Stomach smooth muscle (tissue), 2 donors: Measurements from ENCODE around the gene GLUL.
"Not testable (repeated sequence)": the region's sequence is repeated elsewhere in the genome, so short reads cannot be mapped to it uniquely, and the experiment has no call there.

Source experiments
- H3K27ac ChIP-seq: one replicate; pipeline ENCODE4 v1.7.0; 2013; ENCODE audit warnings: mild to moderate bottlenecking, low read length, inconsistent platforms
- H3K27me3 ChIP-seq, 2 donors: one replicate each; pipeline ENCODE4 v1.7.0; 2013; ENCODE audit warnings: low read length in 2 of 2; ENCODE audit not compliant: insufficient read depth in 2 of 2, control insufficient read depth in 1 of 2
- H3K36me3 ChIP-seq, 2 donors: one replicate each; pipeline ENCODE4 v1.7.0; 2013; ENCODE audit warnings: low read length in 2 of 2; ENCODE audit not compliant: control insufficient read depth in 2 of 2, insufficient read depth in 2 of 2
- H3K4me1 ChIP-seq: one replicate; pipeline ENCODE4 v1.7.0; 2013; ENCODE audit warnings: low read length; ENCODE audit not compliant: control insufficient read depth, insufficient read depth
- H3K4me3 ChIP-seq, 2 donors: one replicate each; pipeline ENCODE4 v1.7.0; 2013; ENCODE audit warnings: low read length in 2 of 2
- H3K9ac ChIP-seq, 2 donors: one replicate each; pipeline ENCODE4 v1.7.0; 2013; ENCODE audit warnings: low read length in 2 of 2, mild to moderate bottlenecking in 1 of 2
- H3K9me3 ChIP-seq, 2 donors: one replicate each; pipeline ENCODE4 v1.7.0; 2013; ENCODE audit warnings: low read length in 2 of 2; ENCODE audit not compliant: control insufficient read depth in 2 of 2
- donor health status: healthy.
- donor health status: Pancreatic carcinoma.

GLUL gene

GRCh38 chr1:182383934-182384333, 7.7 kb downstream of the GLUL start:
- Histone ChIP-seq H3K4me3 (no peak overlapping the region), H3K27me3 (no peaks in the 10 kb centered on the region), H3K9ac (no peak overlapping the region), H3K9me3 (no peaks in the 10 kb centered on the region), H3K27ac (no peak overlapping the region), H3K4me1 (peaks cover 5% of the 10 kb centered on the region), H3K36me3 (peaks cover 57% of the 10 kb centered on the region in 2 donors)

GRCh38 chr1:182383037-182383661, 8.4 kb downstream of the GLUL start:
- no peak overlapping the region for H3K4me3 ChIP-seq
- H3K4me1 ChIP-seq, result no peaks in the 10 kb centered on the region
- peaks cover 51 to 57% of the 10 kb centered on the region in 2 donors for H3K36me3 ChIP-seq
- H3K27me3 ChIP-seq, result no peaks in the 10 kb centered on the region
- H3K27ac ChIP-seq, result no peak overlapping the region
- no peaks in the 10 kb centered on the region for H3K9me3 ChIP-seq
- H3K9ac ChIP-seq, result no peak overlapping the region

GRCh38 chr1:182381962-182382819, 9.4 kb downstream of the GLUL start:
- no peaks in the 10 kb centered on the region for H3K4me1 ChIP-seq
- no peak overlapping the region for H3K9ac ChIP-seq
- H3K27me3 ChIP-seq, result no peaks in the 10 kb centered on the region
- no peak overlapping the region for H3K27ac ChIP-seq
- no peak overlapping the region for H3K4me3 ChIP-seq
- no peaks in the 10 kb centered on the region for H3K9me3 ChIP-seq
- H3K36me3 ChIP-seq, result peaks cover 43 to 48% of the 10 kb centered on the region in 2 donors

- no peak overlapping the region for H3K27ac ChIP-seq
- H3K9ac ChIP-seq, result no peak overlapping the region
- no peaks in the 10 kb centered on the region for H3K9me3 ChIP-seq
- H3K36me3 ChIP-seq, result peaks cover 23 to 28% of the 10 kb centered on the region in 2 donors
- H3K27me3 ChIP-seq, result no peaks in the 10 kb centered on the region
- no peaks in the 10 kb centered on the region for H3K4me1 ChIP-seq
- no peak overlapping the region for H3K4me3 ChIP-seq
Measured at GRCh38 chr1:182380199-182380598, 11.4 kb downstream of the GLUL start.

GRCh38 chr1:182379781-182380180, 11.8 kb downstream of the GLUL start:
- not testable (repeated sequence) for H3K27ac ChIP-seq, H3K4me3 ChIP-seq, H3K4me1 ChIP-seq, H3K27me3 ChIP-seq, H3K9ac ChIP-seq, H3K9me3 ChIP-seq
- H3K36me3 ChIP-seq, result peaks cover 20 to 25% of the 10 kb centered on the region in 2 donors

GRCh38 chr1:182376936-182377574, 14.5 kb downstream of the GLUL start:
- H3K27me3 ChIP-seq, result no peaks in the 10 kb centered on the region
- H3K36me3 ChIP-seq, result peaks cover under 1 to 3% of the 10 kb centered on the region in 2 donors
- H3K9ac ChIP-seq, result no peak overlapping the region
- H3K4me1 ChIP-seq, result peaks cover 6% of the 10 kb centered on the region
- H3K27ac ChIP-seq, result no peak overlapping the region
- H3K9me3 ChIP-seq, result no peaks in the 10 kb centered on the region
- no peak overlapping the region for H3K4me3 ChIP-seq

- Histone ChIP-seq H3K9ac (no peak overlapping the region), H3K27ac (no peak overlapping the region), H3K9me3 (no peaks in the 10 kb centered on the region)
Measured at GRCh38 chr1:182374101-182374834, 17.3 kb downstream of the GLUL start.

GRCh38 chr1:182370532-182370931, 21.1 kb downstream of the GLUL start:
- Histone ChIP-seq H3K27ac (no peak overlapping the region), H3K36me3 (no peaks in the 10 kb centered on the region), H3K27me3 (no peaks in the 10 kb centered on the region), H3K4me3 (no peak overlapping the region), H3K4me1 (peaks cover 6% of the 10 kb centered on the region), H3K9ac (no peak overlapping the region), H3K9me3 (no peaks in the 10 kb centered on the region)

More at GRCh38 chr1:182374101-182374834, 17.3 kb downstream of the GLUL start:
- no peaks in the 10 kb centered on the region for H3K36me3 ChIP-seq
- no peaks in the 10 kb centered on the region for H3K27me3 ChIP-seq
- H3K4me1 ChIP-seq, result peaks cover 6% of the 10 kb centered on the region
- no peak overlapping the region for H3K4me3 ChIP-seq

- Histone ChIP-seq H3K27me3 (no peaks in the 10 kb centered on the region), H3K4me3 (no peak overlapping the region), H3K4me1 (no peaks in the 10 kb centered on the region), H3K9ac (no peak overlapping the region), H3K27ac (no peak overlapping the region), H3K9me3 (no peaks in the 10 kb centered on the region), H3K36me3 (no peaks in the 10 kb centered on the region)
Measured at GRCh38 chr1:182368903-182369302, 22.7 kb downstream of the GLUL start.

GRCh38 chr1:182368358-182368757, 23.2 kb downstream of the GLUL start:
- H3K4me3 ChIP-seq, result no peak overlapping the region
- H3K27me3 ChIP-seq, result no peaks in the 10 kb centered on the region
- no peaks in the 10 kb centered on the region for H3K4me1 ChIP-seq
- no peak overlapping the region for H3K9ac ChIP-seq
- no peak overlapping the region for H3K27ac ChIP-seq
- no peaks in the 10 kb centered on the region for H3K9me3 ChIP-seq
- no peaks in the 10 kb centered on the region for H3K36me3 ChIP-seq
